HEK293T (cell line): ENCODE results near the gene ING1.

Experiments used
- BHLHE40 ChIP-seq: fragments of 450-650 bp; IDR thresholded peaks from 2 replicates; pipeline ENCODE4 v1.6.1; 2016; ENCODE audit warnings: mild to moderate bottlenecking, moderate library complexity, borderline replicate concordance
- CTBP1 ChIP-seq: fragments of 450-650 bp; IDR thresholded peaks from 2 replicates; pipeline ENCODE4 v1.6.1; 2016; ENCODE audit warnings: borderline replicate concordance
- ELF4 ChIP-seq: fragments of 450-650 bp; IDR thresholded peaks from 2 replicates; pipeline ENCODE4 v1.6.1; 2017; ENCODE audit warnings: antibody characterized with exemption
- FOXA1 ChIP-seq: fragments of 450-650 bp; IDR thresholded peaks from 2 replicates; pipeline ENCODE4 v1.6.1; 2016; ENCODE audit warnings: mild to moderate bottlenecking
- FOXK2 ChIP-seq: fragments of 450-650 bp; IDR thresholded peaks from 2 replicates; pipeline ENCODE4 v1.6.1; 2016; ENCODE audit warnings: mild to moderate bottlenecking
- FOXM1 ChIP-seq: fragments of 450-650 bp; IDR thresholded peaks from 2 replicates; pipeline ENCODE4 v1.6.1; 2017; ENCODE audit warnings: mild to moderate bottlenecking, borderline replicate concordance
- HDGF ChIP-seq: fragments of 450-650 bp; IDR thresholded peaks from 2 replicates; pipeline ENCODE4 v1.6.1; 2017; ENCODE audit warnings: antibody characterized with exemption, borderline replicate concordance
- LEF1 ChIP-seq: fragments of 450-650 bp; IDR thresholded peaks from 2 replicates; pipeline ENCODE4 v1.6.1; 2017; ENCODE audit warnings: mild to moderate bottlenecking, borderline replicate concordance
- NFRKB ChIP-seq: fragments of 450-650 bp; IDR thresholded peaks from 2 replicates; pipeline ENCODE4 v1.6.1; 2016; ENCODE audit warnings: mild to moderate bottlenecking, moderate library complexity
- SP1 ChIP-seq: fragments of 450-650 bp; IDR thresholded peaks from 2 replicates; pipeline ENCODE4 v1.6.1; 2017
- SUZ12 ChIP-seq: fragments of 450-650 bp; IDR thresholded peaks from 2 replicates; pipeline ENCODE4 v1.6.1; 2016; ENCODE audit warnings: mild to moderate bottlenecking
- TARDBP ChIP-seq: fragments of 450-650 bp; IDR thresholded peaks from 2 replicates; pipeline ENCODE4 v1.6.1; 2016
- ZNF384 ChIP-seq: fragments of 450-650 bp; IDR thresholded peaks from 2 replicates; pipeline ENCODE4 v1.6.1; 2016
- TF ChIP-seq, protein P1 (sequence below): fragments of 450-650 bp; IDR thresholded peaks from 2 replicates; pipeline ENCODE4 v1.6.1; 2016

DNA sequence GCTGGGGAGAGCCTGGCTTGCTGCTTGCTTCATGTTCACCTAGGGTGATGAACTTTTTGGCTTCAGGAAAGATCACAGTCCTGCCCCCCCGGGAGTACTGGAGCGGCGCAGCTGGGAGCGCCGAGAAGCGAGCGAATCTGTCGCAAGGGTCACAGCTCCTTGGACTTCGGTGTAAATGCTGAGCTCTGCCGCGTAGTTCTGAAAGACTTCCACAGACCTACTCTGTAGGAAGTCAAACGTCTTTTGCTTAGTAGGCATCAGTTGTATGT lies 2.7 kb downstream of the ING1 start:
- TF ChIP-seq TARDBP (no peak), SP1 (no peak), ELF4 (no peak), NFRKB (no peak), FOXA1 (no peak), BHLHE40 (no peak), FOXM1 (no peak), SUZ12 (no peak), FOXK2 (no peak), HDGF (no peak), ZNF384 (no peak), CTBP1 (no peak), LEF1 (no peak)
- TF ChIP-seq, protein P1, sequence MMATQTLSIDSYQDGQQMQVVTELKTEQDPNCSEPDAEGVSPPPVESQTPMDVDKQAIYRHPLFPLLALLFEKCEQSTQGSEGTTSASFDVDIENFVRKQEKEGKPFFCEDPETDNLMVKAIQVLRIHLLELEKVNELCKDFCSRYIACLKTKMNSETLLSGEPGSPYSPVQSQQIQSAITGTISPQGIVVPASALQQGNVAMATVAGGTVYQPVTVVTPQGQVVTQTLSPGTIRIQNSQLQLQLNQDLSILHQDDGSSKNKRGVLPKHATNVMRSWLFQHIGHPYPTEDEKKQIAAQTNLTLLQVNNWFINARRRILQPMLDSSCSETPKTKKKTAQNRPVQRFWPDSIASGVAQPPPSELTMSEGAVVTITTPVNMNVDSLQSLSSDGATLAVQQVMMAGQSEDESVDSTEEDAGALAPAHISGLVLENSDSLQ = no peak
